ENCODE data around the gene ALPL.
"Not testable (repeated sequence)": the region's sequence is repeated elsewhere in the genome, so short reads cannot be mapped to it uniquely, and the experiment has no call there.

Gene ALPL

DNA sequence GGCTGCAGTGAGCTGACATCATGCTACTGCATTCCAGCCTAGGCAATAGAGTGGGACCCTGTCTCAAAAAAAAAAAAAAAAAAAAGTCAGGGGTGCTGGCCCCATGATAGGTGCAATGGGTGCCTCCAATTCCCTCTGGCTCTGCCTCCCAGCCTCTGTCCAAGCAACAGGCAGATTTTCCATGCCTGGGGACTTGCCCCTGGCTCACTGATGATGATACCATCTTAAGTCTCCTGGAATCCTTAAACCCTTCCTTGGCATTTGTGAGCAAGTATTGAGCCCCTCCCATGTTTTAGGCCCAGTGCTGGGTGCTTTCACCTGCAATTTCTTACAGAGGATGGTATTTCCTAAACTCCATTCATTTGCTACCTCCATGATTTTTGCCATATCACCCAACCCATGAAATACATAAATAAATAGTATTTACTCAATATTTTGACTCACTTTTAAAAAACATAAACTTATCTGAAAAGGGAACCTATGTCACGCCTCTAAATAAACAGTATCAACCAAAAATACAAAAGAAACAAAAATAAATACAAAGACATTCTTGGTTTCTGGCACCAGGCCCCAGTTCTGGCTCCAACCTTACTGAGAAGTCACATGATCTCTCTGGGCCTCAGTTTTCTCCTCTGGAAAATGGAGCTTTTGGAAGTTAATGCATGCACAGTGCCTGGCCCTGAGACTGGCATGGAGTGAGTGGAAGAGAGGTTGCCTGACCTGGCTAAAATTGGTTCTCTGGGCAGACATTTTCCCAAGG is 1.5 kb upstream of the ALPL start:
- DNase-seq (ENCODE audit: low read depth), result no peak

DNA sequence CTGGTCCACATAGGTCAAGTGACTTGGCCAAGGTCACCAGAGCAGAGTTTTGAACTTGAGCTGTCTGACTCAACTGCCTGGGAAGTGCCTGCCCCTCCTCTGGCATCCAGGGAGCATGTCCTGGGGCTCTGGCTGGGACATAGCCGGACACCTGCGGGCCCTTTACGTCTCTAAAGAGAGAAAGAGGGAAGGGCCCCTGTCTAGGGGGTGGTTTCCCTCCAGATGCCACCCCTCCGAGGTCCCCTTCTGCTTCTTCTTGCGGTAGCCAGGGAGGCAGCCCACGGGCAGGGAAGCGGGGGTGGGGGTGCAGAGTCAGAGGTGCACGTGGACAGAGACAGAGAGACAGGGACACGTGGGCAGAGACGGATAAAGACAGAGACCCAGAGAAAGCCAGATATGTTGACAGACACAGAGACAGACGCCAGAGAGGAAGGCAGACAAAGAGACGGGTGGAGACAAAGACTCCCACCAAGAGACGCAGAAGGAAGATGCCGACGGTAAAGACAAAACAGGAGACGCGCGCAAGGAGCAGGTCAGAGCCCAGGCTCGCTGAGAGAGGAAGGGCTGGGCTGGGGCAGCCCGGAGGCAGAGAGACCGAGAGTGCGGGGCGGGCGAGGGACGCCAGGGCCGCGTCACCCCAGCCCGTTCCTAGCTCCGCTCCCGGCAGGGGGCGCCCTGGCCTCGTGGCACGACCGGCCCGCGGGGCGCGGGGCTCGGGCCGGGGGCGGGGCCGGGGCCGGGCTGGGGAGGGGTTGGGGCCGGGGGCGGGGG is 458 bp upstream of the ALPL start:
- DNase-seq (ENCODE audit: low read depth), result peak; percentile 49

DNA sequence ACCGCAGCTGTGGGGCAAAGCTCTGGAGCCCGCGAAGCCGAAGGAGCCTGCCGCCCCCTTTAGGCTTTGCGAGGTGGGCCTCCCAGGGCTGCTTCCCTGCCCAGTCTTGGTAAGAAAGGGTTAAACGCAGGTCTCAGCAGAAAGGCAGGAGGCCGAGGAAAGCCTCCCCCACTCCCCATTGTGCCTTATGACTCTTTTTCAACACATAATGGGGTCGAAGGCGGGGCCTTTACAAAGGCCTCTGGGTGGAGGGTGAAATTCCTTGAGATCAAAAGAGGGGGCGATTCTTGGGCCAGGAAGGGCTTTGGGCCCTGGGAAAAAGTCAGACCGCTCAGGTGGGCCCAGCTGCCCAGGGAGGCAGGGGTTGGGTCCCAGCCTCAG is 880 bp downstream of the ALPL start:
- no peak for DNase-seq (ENCODE audit: low read depth)

DNA sequence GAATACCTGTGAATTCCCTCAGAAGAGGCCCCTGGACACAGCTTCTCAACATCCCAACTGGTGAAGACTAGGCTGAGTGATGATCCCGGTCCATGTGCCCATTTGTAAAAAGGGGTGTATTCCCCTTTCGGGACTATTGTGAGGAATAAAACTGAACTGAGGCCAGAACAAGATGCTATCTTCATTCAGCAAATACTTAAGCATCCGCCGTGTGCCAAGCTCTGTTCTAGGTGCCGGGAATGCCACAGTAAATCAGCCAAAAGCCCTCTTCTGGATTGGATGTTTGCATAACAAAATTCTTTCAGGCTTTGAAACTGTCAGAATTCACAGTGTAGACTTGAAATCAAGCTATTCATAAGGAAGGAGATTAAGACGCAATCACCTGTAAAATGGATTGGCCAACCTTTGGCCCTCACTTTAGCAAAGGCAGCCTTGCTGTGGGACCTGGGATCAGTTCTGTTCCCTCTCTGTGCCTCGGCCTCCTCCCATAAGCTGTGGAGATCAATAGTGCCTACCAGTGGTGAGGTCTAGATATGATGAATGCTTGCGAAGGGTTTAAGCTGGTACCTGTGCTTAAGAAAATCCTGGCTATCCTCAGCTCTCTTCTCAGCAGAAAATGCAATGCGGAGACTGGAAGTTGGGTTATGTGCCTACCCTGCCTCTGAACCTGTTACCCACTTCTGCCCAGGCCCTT is 1.8 kb downstream of the ALPL start:
- DNase-seq (ENCODE audit: low read depth), result no peak

DNA sequence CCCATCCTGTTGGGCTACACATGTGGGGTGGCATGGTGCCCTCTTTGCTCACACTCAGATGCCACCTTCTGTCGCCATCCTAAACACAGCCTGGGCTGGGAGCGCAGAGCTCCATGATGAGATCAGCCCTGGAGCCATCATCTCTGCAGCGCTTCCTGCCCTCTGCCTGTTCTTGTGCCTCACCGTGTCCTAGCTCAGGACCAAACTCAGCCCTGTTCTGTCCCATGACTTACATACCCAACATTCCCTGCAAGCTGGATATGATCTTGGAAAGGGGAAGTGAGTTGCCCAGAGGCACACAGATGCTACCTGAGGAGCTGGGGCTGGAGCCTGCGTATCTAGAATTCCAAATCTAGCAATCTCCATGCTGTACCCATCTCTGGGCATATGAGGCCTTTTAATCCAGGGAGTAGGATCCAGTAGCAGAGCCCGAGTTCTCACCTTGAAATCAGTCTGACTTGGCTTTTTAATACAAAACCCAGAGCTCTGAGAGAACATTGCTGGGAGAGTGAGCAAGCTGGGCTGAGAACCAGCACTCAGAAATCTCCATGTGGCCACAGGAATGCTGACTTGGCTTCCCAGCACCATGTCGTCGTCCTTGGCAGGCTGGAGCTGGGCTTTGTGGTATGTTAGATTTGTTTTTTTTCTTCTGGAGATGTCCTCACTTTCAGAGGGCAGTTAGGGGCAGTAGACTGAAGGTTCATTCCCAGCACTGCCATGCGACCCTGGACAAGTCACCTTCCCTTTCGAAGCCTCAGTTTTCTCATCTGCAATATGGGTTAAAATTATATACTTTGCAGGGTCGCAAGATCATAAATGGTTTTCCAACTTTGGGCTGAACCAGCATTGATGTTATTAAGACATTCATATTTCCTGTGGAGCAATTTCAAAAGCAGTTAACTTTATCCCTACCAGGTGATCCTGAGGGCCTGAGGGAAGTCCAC is 2.6 kb downstream of the ALPL start:
- no peak for DNase-seq (ENCODE audit: low read depth)

DNA sequence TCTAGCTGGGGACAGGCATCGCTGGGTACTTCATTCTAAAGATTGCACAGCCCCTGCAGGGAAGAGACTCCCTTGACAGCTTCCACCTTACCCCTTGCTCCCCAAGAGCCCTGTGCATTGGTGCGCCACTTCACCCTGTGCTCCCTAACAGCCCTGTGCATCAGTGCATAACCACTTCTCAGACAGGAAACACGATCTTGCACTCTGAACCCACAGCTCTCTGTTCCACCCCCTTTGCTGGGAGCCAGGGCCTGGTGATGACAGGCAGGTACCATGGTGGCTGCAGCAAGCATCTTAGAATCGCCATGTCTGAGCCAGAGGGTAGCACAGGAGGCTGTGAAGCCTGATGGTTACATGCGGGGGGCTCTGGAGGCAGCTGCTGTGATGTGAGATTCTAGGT is 5.0 kb downstream of the ALPL start:
- no peak for DNase-seq (ENCODE audit: low read depth)

DNA sequence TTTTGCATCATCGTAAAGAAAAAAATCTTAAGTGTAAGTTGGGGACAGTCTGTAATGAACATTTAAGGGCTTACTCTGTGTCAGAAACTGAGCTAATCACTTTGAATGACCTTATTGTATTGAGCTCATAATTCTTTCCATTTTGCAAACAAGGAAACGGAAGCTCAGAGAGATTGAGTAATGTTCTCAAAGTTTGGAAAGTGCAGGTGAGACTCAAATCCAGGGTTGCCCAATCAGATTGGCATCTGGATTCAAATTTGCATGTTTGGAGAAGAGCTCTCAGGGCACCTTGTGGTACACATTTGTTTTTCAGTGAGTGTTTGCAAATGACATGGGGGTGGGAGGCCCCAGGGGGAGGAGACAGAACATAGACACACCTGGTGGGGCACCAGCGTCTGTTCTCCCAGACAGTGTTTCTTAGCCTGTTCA is 8.0 kb downstream of the ALPL start:
- no peak for DNase-seq (ENCODE audit: low read depth)

DNA sequence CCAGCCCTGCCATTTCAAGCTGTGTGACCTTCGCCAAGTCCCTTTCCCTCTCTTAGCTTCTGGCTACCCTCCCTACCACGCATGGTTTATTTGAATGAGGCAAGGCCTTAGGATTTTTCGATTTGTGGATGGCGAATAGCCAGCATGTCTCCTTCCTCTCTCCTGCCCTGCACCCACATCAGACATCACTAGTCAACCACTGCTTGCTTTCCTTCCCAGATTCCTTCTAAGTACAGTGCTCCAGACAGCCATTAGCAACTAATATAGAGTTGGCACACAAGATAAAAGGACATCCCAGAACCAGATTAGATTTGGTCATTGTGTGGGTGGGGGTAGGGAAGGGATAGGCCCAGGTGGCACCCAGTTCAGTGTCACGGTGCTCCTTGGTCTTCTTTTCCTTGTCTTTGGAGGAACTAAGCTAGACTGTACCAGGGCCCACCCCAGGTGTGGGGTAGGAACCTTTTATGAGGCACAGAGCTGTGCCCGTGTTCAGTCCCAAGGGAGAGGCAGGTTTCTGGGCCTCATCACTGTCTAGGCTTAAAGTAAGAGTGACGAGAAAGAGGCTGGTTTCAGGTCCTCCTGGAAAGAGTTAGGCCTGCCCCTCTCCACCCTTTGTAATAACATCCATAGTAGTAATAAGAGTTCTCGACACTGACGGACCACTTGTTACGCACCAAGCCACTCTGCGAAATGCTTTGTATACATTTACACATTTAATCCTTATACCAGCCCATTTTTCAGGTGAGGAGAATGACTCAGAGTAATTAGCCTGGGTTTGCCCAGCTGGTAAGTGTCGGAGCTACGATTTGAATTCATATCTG is 8.6 kb downstream of the ALPL start:
- DNase-seq (ENCODE audit: low read depth), result no peak

DNA sequence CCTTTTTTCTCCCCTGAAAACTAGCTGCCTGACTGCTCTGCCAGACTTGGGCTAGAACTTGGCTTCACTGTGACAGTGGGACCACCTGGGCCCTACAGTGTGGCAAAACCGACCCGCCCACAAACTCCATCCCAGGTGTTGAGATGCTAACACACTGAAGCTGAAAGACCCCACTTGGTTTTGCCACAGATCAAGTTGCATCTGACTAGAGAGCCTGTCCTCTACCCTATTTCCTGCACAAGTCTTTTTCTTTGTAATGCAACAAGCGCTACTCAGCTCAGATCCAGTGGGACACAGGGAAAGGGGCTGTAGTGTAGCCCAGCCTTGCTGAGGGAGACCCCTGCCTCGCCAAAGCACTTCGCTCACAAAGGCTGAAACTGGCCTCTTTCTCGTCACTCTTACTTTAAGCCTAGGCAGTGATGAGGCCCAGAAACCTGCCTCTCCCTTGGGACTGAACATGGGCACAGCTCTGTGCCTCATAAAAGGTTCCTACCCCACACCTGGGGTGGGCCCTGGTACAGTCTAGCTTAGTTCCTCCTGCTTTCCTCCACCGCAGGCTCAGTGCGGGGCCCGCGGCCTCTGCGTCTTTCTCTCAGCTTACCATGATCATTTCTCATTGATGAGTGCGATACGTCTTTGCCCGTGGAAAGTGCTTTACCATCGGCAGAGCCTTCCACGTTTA is 9.7 kb downstream of the ALPL start:
- no peak for DNase-seq (ENCODE audit: low read depth)

DNA sequence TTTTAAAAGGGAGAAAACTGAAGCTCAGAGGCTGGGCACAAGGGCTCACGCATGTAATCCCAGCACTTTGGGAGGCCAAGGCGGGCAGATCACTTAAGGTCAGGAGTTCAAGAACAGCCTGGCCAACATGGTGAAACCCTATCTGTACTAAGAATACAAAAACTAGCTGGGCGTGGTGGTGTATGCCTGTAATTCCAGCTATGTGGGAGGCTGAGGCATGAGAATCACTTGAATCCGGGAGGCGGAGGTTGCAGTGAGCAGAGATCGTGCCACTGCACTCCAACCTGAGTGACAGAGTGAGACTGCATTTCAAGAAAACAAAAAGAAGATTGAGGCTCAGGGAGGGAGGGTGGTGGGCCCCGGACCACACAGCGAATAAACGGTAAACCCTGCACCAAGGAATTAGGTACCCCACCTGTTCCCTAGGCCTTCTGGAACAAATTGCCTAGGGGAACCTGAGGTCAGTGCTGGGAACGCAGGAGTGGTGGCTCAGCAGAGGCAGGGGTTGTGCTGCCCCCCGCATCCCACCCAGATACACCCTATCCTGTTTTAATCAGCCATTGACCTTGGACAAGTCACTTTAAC is 10.4 kb downstream of the ALPL start:
- not testable (repeated sequence) for DNase-seq (ENCODE audit: low read depth)

DNA sequence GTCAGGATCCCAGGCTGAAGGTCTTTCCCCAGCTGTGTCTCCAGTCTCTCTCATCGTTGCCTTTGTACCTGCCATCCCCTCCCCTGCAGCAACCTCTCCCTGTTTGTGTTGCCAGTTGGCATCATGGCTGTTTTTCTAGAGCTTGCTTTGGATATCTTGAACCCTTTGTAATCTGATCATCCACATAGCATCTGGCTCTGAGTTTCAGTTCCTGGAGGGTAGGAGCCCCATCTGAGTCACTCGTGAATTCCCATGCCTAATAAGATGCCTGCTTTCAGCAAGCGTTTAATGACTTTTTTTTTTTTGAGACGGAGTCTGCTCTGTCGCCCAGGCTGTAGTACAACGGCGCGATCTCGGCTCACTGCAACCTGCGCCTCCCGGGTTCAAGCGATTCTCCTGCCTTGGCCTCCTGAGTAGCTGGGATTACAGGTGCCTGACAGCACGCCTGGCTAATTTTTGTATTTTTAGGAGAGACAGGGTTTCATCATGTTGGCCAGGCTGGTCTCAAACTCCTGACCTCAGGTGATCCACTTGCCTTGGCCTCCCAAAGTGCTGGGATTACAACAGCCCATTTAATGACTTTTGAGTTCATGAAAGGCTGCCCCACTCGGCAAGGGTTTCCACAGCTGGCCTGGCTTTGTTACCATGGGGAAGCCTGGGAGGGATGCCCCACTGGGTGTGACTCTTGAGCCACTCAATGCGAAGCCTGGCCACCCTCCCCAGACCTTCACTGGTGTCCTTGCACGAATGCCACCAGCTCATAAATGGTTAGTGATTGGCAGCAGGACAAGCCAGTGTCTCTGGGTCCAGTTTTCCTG is 11.9 kb downstream of the ALPL start:
- no peak for DNase-seq (ENCODE audit: low read depth)

DNA sequence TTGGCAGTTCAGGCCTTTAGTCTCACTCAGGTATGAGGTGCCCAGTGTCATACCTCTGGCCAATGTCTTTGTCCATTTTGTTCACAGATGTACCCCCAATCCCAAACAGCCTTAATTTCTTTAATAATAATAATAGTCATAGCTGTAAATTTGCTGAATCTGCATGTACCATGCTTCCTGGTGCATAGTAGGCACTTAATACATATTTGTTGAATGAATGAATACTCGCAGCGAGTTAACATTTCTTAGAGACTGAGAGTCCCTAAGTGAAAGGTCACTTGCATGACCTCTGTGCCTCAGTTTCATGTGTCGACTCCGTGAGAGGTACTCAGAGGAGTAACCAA is 12.5 kb downstream of the ALPL start:
- no peak for DNase-seq (ENCODE audit: low read depth)

DNA sequence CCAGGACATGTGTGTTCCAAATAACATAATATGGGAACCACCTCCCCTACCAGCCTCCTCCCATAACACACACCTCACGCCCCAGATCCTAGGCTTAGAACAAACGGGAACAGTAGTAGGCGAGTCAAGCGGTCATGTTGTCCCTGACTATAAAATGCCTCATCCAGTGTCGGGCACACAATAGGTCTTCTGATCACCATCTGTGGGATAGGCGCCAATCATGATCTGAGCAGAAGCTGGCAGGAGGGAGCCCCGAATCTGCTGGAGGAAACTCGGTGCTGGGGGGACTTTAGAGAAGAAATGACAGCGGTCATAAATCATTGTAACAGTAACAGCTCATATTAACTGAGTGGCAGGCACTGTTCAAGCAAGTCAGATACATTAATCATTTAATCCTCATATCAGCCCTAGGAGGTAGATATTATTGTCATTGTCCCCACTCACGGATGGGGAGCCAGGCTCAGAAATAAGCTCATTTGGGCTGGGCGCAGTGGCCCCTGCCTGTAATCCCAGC is 13.4 kb downstream of the ALPL start:
- DNase-seq (ENCODE audit: low read depth), result no peak

DNA sequence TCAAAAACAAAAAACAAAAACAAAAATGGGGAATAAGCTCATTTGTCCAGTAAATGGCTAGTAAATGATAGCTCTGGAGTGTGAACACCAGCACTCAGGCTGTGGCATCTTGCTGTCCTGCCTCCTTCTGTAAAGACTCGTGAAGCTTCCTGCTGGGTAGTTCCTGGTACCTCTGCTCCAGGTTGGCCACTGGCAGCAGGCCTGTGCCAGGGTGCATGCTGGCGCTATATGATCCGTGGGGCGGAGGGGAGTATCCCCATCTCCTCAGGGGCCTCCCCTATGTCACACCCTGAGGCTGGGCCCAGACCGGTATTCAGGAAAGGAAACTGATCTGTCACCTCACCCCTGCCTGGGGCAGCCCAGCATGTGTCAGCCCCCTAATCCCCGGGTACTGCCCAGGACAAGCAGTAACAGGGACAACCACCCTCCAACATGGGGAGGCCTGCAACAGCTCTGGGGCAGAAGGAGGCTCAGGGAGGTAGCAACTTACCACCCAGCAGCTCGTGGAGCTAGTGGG is 14.1 kb downstream of the ALPL start:
- DNase-seq (ENCODE audit: low read depth), result no peak

DNA sequence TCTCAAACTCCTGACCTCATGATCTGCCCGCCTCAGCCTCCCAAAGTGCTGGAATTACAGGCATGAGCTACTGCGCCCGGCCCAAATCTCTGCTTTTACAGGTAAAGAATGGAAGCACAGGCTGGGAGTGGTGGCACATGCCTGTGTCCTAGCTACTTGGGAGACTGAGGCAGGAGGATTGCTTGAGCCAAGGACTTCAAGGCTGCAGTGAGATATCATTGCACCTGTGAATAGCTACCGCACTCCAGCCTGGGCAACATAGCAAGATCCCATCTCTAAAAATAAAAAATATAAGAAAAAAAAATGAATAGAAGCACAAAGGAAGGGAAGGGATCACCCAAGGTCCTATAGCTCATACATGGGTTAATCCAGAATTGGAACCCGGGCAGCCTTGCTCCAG is 15.0 kb downstream of the ALPL start:
- DNase-seq (ENCODE audit: low read depth), result no peak

DNA sequence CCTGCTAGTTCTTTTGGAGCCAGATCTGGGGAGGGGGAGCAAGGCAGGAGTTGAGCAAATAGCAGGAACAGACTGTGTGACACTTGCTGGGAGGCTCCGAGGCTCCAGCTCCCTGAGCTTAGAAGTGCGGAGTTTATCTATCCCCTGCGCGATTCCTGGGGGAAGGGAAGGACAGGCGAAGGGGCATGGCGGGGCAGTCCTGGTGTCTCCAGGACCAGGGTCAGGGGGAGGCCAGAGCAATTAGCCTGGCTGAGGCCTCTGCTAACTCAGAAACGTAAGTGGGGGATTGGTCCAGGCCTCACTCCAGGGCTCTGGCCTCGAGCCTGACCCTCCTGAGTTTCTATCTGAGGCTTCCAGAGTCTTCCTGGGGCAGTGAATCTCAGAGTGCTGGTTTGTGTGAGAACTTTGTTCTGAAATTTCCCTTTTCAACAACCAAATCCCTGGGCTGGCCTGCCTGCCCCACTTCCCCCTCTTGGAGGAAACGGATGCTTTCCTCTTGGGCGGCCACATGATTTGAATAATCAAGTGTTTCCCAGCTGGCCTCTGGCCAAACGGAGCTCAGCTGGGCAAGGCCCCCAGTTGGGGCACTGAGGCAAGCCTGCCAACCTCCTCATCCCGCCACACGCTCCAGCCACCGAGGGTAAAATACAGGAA is 15.6 kb downstream of the ALPL start:
- no peak for DNase-seq (ENCODE audit: low read depth)

DNA sequence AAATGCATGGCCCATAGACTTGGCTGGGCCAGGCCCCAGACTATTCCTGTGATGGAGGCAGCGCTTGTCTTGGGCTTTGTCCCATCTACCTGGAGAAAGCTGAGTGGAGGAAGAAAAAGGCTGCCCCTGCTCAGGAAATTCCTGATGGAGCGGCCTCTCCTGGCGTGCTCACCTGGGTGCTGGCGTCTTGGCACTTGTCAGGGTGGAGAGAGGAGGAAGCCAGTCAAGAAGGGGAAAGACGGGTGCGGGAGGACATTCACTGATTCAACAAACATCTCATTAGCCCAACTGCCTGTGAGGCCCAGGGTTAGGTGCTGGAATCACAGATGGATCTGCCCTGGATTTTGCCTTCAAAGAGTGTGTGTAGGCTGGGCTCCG is 16.1 kb downstream of the ALPL start:
- DNase-seq (ENCODE audit: low read depth), result no peak

DNA sequence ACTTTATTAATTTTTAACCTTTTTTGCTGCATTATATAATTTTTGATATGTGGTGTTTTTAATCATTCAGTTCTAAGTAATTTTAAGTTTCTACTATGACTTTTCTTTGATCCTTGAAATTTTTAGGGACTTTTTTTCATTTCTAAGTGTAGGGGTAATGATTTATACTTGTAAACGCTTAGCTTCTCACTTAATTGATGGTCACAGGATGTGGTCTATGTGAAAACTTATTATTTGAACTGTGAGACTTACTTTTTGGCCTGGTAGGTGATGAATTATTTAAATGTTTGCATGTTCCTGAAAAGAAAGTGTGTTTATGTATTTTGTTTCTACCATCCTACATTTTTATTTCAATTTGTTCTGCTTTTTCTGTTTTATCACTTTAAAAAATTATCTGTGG is 17.2 kb downstream of the ALPL start:
- DNase-seq (ENCODE audit: low read depth), result no peak
